GM18498 (cell line): ENCODE data around the gene DCTN3.
A peak's percentile ranks its signal among the peaks of the same experiment; 100 is the strongest.
"Not testable (repeated sequence)": the region's sequence is repeated elsewhere in the genome, so short reads cannot be mapped to it uniquely, and the experiment has no call there.

Source experiments
- ATAC-seq: cut with Tn5 transposase; IDR thresholded peaks from one replicate; pipeline ENCODE4 v1.9.1; 2021; ENCODE audit warnings: mild to moderate bottlenecking, moderate library complexity; ENCODE audit not compliant: unreplicated experiment

The DCTN3 gene

GRCh38 chr9:34647651-34648050 is 27.4 kb upstream of the DCTN3 start:
- ATAC-seq = no peak

GRCh38 chr9:34647084-34647403 is 26.7 kb upstream of the DCTN3 start:
- no peak for ATAC-seq

GRCh38 chr9:34646211-34647083 is 26.2 kb upstream of the DCTN3 start, which contains the start of gene GALT:
TSS of gene GALT (plus strand) at chr9:34646675. CDS start at chr9:34646705, 30 bp downstream.
- ATAC-seq = peak; percentile 91

- no peak for ATAC-seq
Measured at GRCh38 chr9:34644766-34645314, 24.5 kb upstream of the DCTN3 start.

- no peak for ATAC-seq
Measured at GRCh38 chr9:34642679-34643078, 22.4 kb upstream of the DCTN3 start.

- ATAC-seq = not testable (repeated sequence)
Measured at GRCh38 chr9:34639322-34639721, 19.0 kb upstream of the DCTN3 start.

- ATAC-seq = no peak
Measured at GRCh38 chr9:34638138-34638445, 17.8 kb upstream of the DCTN3 start.

GRCh38 chr9:34637356-34638137 is 17.3 kb upstream of the DCTN3 start, which contains the start of gene SIGMAR1:
TSS of gene SIGMAR1 (minus strand) at chr9:34637787. CDS start at chr9:34637697, 90 bp downstream.
- peak; percentile 91 for ATAC-seq

GRCh38 chr9:34636791-34637355 is 16.6 kb upstream of the DCTN3 start:
- no peak for ATAC-seq

GRCh38 chr9:34635556-34635955 is 15.3 kb upstream of the DCTN3 start:
- no peak for ATAC-seq

GRCh38 chr9:34634551-34635248 is 14.4 kb upstream of the DCTN3 start:
- ATAC-seq = no peak

GRCh38 chr9:34633851-34634550 is 13.7 kb upstream of the DCTN3 start:
- peak; percentile 39 for ATAC-seq

GRCh38 chr9:34633166-34633565 is 12.9 kb upstream of the DCTN3 start:
- no peak for ATAC-seq

- no peak for ATAC-seq
Measured at GRCh38 chr9:34630402-34631154, 10.3 kb upstream of the DCTN3 start.

- ATAC-seq = no peak
Measured at GRCh38 chr9:34629491-34629808, 9.2 kb upstream of the DCTN3 start.

GRCh38 chr9:34628656-34629490 is 8.6 kb upstream of the DCTN3 start, which contains the start of gene ARID3C:
TSS of gene ARID3C (minus strand) at chr9:34629066. CDS start at chr9:34628014, 1,052 bp downstream.
- ATAC-seq = peak; percentile 55

- no peak for ATAC-seq
Measured at GRCh38 chr9:34627716-34628655, 7.7 kb upstream of the DCTN3 start.

GRCh38 chr9:34625186-34625486 is 4.8 kb upstream of the DCTN3 start:
- no peak for ATAC-seq
